Esophagus muscularis mucosa (tissue), 4 donors: ENCODE measurements around the gene SLC43A1.

Experiments
- CTCF ChIP-seq, 3 experiments: fragments of 200-600 bp in 2 of 3; fragments of 450-650 bp in 1 of 3; sonication (generic) in 2 of 3; IDR thresholded peaks; one replicate each; pipeline ENCODE4 v1.5.1; 2017 to 2019; ENCODE audit warnings: antibody characterized with exemption in 3 of 3, mild to moderate bottlenecking in 2 of 3, moderate library complexity in 1 of 3
- EP300 ChIP-seq: sonication (generic); formaldehyde crosslinking; IDR thresholded peaks from one replicate; pipeline ENCODE4 v1.6.1; 2017; ENCODE audit warnings: antibody characterized with exemption
- POLR2A ChIP-seq: fragments of 450-650 bp; IDR thresholded peaks from one replicate; pipeline ENCODE4 v1.6.1; 2017; ENCODE audit warnings: antibody characterized with exemption, moderate library complexity, mild to moderate bottlenecking, low read depth
- POLR2AphosphoS5 ChIP-seq, 2 donors: sonication (generic); formaldehyde crosslinking; IDR thresholded peaks; one replicate each; pipeline ENCODE4 v1.6.1; 2017; ENCODE audit warnings: antibody characterized with exemption in 2 of 2

GRCh38 chr11:57552479-57552878 is 37.0 kb upstream of the SLC43A1 start:
- TF ChIP-seq POLR2A (no peak), CTCF (IDR thresholded peaks at IDR 0.05) (no peak), POLR2AphosphoS5 (IDR thresholded peaks at IDR 0.05) (no peak), EP300 (no peak)
